H1 (cell line): ENCODE results near the gene ZNF571. TPM values are rescaled to one million over a fixed set of nuclear protein-coding genes. Genes with fewer than 3 reads are reported as not detected.

Source experiments
- CHD1 ChIP-seq: IDR thresholded peaks from 2 replicates; pipeline ENCODE4 v1.6.1; 2012; ENCODE audit warnings: low read depth, low read length, improper control_type of control experiment
- CHD7 ChIP-seq: fragments of 300-600 bp; sonication (generic); IDR thresholded peaks from 2 replicates; pipeline ENCODE4 v1.7.1; 2012; ENCODE audit warnings: low read length, moderate library complexity, mild to moderate bottlenecking, inconsistent platforms; ENCODE audit not compliant: insufficient replicate concordance
- CTBP2 ChIP-seq: IDR thresholded peaks from 2 replicates; pipeline ENCODE4 v1.7.0; 2011; ENCODE audit warnings: borderline replicate concordance, mild to moderate bottlenecking, moderate library complexity, mixed read lengths, low read length; ENCODE audit not compliant: insufficient read depth, insufficient read length
- E2F6 ChIP-seq: IDR thresholded peaks from 2 replicates; pipeline ENCODE4 v1.6.1; 2012; ENCODE audit warnings: inconsistent platforms
- FOSL1 ChIP-seq: IDR thresholded peaks from 2 replicates; pipeline ENCODE4 v1.6.1; 2011; ENCODE audit warnings: mild to moderate bottlenecking, low read depth, low read length, moderate library complexity; ENCODE audit not compliant: insufficient read depth
- RNF2 ChIP-seq: fragments of 200-900, 300-1000 bp; sonication (generic); IDR thresholded peaks from 2 replicates; pipeline ENCODE4 v1.7.1; 2016; ENCODE audit warnings: borderline replicate concordance, low read depth, mild to moderate bottlenecking, antibody characterized with exemption, low read length; ENCODE audit not compliant: poor library complexity, severe bottlenecking; ENCODE audit errors: missing control alignments
- SP1 ChIP-seq: IDR thresholded peaks from 2 replicates; pipeline ENCODE4 v1.6.1; 2011; ENCODE audit warnings: low read depth, low read length
- SUZ12 ChIP-seq: fragments of 200-600 bp; sonication (generic); IDR thresholded peaks from 2 replicates; pipeline ENCODE4 v1.6.1; 2012; ENCODE audit warnings: mild to moderate bottlenecking, inconsistent platforms, low read length, moderate library complexity, mixed read lengths
- TAF1 ChIP-seq: IDR thresholded peaks from 2 replicates; pipeline ENCODE4 v1.6.1; 2011; ENCODE audit warnings: mild to moderate bottlenecking, low read depth, low read length
- polyA plus RNA-seq, 7 experiments: library from polyadenylated mRNA; depleted of rRNA in 3 of 7; stranded (reverse) in 5 of 7; unstranded in 2 of 7; fragments of >200 nt in 5 of 7; fragments of 200-250 nt in 2 of 7; gene quantifications; 1 replicate in 5 of 7; 2 replicates in 1 of 7; 4 replicates in 1 of 7; pipeline versions ENCODE4 v1.2.1 to v1.2.3, GENCODE V29; 2011 to 2013; ENCODE audit warnings: missing spikeins in 2 of 7, mixed read lengths in 2 of 7
- total RNA-seq: library from RNA; stranded (reverse); fragmentation: NEBNext Ultra II Directional; extraction: Animal tissue kit (Norgen Biotek cat#: 25700); gene quantifications from 2 replicates; pipeline ENCODE4 v1.2.1, GENCODE V29; 2021

ZNF571 gene
- total and polyA plus RNA-seq, 2 of the 8 experiments (the other 6 are each of a cell fraction or from before 2014, with no cell fraction given) = 1.8 to 3.9 TPM

- TF ChIP-seq CHD7 (no peak), SUZ12 (no peak), RNF2 (no peak), CHD1 (no peak), SP1 (0 out of 2 replicates have a peak, but pooled peaks have one; percentile 16), CTBP2 (no peak), E2F6 (no peak), FOSL1 (no peak), TAF1 (peak; percentile 79)
Observed at GRCh38 chr19:37594304-37594981, at the start of gene ZNF571, which contains the start of gene ZNF540 (continued).
